Measurements from ENCODE around the gene C1QTNF8.

The C1QTNF8 gene

GRCh38 chr16:1042049-1042744 lies 53.8 kb downstream of the C1QTNF8 start:
- no peak for DNase-seq

DNA sequence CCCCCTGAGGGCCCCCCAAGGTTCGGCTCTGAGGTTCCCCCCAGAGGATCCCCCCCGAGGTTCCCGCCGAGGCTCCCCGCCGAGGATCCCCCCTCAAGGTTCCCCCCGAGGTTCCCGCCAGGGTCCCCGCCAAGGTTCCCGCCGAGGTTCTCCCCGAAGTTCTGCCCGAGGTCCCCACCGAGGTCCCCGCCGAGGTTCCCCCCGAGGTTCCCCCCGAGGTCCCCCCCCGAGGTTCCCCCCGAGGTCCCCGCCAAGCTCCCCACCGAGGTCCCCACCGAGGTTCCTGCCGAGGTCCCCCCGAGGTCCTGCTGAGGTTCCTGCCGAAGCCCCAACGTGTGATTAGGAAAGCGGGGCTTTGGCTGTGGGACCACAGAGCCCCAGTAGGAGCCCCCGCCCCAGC lies 55.7 kb downstream of the C1QTNF8 start:
- DNase-seq: no peak

DNA sequence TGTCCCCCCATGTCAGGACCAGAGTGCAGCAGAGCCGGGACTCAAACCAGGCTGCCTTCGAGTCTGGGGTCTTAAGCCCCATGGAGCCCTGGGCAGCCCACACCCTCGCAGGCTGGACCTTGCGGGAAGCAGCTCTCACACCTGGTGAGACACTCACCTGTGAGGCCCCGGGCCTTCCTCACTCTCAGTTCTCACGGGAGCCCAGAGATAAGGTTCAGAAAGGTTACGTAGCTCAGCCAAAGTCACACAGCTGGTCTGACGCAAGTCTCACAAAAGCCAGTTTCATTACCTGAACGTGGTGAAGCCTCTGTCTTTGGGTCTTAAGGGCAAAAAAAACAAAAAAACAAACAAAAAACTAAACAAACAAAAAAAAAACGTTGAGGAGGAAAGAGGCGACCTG lies 56.3 kb downstream of the C1QTNF8 start:
- no peak for DNase-seq

GRCh38 chr16:1038932-1039331 lies 57.1 kb downstream of the C1QTNF8 start:
- DNase-seq: no peak
